ENCODE data around the gene PDCD11. TPM values are rescaled to one million over a fixed set of nuclear protein-coding genes. Genes with fewer than 3 reads are reported as not detected.

Gene PDCD11
- total RNA-seq, 2 donors from 2014 or later = 62.3 to 65.8 TPM

DNA sequence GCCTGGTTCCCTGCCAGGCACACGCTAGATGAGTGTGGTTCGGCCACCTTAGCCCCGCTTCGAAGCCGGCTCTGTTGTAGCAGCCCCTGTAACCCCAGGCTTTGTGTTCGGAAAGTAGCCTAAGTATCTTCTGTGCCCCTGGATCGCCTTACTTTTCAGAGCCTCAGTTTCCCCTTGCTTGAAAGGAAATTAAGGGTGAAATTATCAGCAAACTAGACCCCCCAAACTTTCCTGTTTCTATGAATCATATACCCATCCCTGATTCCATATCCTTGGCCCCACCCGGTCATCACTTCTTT, 312 bp downstream of the PDCD11 start:
- H3K9me3 Mint-ChIP-seq = no peaks in the 10 kb centered on the region
- 0 to 3% methylated on average over 7 to 8 of the region's 8 CpGs for WGBS, 2 experiments (ENCODE audit: insufficient coverage in 1 of 2, insufficient read length in 1 of 2)
- no peak overlapping the region for H3K27ac ChIP-seq (ENCODE audit: low read depth, low read length)
- H3K4me3 ChIP-seq (ENCODE audit: low read length) = peak overlapping the region; percentile 92
- peak overlapping the region; percentile 97 for H3K27ac Mint-ChIP-seq
- H3K9me3 ChIP-seq (ENCODE audit: control insufficient read depth, low read length) = no peaks in the 10 kb centered on the region
- peaks cover 3% of the 10 kb centered on the region for H3K4me1 ChIP-seq (ENCODE audit: control insufficient read depth, insufficient read depth, low read length)
- peak overlapping the region; percentile 99 for H3K4me3 Mint-ChIP-seq
- DNase-seq = no peak
- peaks cover 57% of the 10 kb centered on the region for H3K36me3 ChIP-seq (ENCODE audit: control insufficient read depth, insufficient read depth, low read length)
- peak overlapping the region; percentile 91 for H3K9ac ChIP-seq (ENCODE audit: extremely low read depth, low read length, poor library complexity, severe bottlenecking)
- peaks cover 19% of the 10 kb centered on the region for H3K4me1 Mint-ChIP-seq
- no peaks in the 10 kb centered on the region for H3K27me3 Mint-ChIP-seq (ENCODE audit: insufficient read depth)
- H3K36me3 Mint-ChIP-seq (ENCODE audit: low read depth) = peaks cover 51% of the 10 kb centered on the region
- TF ChIP-seq, protein P1, sequence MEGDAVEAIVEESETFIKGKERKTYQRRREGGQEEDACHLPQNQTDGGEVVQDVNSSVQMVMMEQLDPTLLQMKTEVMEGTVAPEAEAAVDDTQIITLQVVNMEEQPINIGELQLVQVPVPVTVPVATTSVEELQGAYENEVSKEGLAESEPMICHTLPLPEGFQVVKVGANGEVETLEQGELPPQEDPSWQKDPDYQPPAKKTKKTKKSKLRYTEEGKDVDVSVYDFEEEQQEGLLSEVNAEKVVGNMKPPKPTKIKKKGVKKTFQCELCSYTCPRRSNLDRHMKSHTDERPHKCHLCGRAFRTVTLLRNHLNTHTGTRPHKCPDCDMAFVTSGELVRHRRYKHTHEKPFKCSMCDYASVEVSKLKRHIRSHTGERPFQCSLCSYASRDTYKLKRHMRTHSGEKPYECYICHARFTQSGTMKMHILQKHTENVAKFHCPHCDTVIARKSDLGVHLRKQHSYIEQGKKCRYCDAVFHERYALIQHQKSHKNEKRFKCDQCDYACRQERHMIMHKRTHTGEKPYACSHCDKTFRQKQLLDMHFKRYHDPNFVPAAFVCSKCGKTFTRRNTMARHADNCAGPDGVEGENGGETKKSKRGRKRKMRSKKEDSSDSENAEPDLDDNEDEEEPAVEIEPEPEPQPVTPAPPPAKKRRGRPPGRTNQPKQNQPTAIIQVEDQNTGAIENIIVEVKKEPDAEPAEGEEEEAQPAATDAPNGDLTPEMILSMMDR (conservative IDR thresholded peaks at IDR 0.05) = no peak
- no peaks in the 10 kb centered on the region for H3K27me3 ChIP-seq (ENCODE audit: control insufficient read depth, insufficient read depth, low read length, poor library complexity, severe bottlenecking)

DNA sequence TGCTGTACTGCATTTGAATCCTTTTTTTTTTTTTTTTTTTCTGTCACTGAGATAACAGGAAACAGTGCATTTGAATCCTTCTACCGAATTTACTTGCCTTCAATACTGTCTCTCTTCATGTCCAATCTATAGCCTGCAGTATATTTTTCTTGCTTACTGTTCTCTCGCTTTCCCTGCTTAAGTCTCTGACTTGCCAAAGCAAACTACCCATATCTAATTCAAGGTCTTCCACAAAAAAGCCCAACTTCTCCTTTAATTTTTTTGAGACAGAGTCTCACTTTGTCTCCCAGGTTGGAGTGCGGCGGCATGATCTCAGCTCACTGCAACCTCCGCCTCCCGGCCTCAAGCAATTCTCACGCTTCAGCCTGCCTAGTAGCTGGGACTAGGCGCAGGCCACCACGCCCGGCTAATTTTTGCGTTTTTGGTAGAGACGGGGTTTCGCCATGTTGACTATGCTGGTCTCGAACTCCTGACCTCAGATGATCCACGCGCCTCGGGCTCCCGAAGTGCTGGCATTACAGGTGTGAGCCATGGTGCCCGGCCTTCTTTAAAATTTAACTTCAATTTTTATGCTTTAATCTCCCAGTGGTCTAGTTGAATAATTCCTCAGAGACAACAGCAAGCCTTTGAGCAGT, 882 bp downstream of the PDCD11 start:
- Histone ChIP-seq H3K27me3 (ENCODE audit: control insufficient read depth, insufficient read depth, low read length, poor library complexity, severe bottlenecking) (no peaks in the 10 kb centered on the region), H3K9me3 (ENCODE audit: control insufficient read depth, low read length) (no peaks in the 10 kb centered on the region), H3K9ac (ENCODE audit: extremely low read depth, low read length, poor library complexity, severe bottlenecking) (peak overlapping the region; percentile 91), H3K4me1 (ENCODE audit: control insufficient read depth, insufficient read depth, low read length) (peaks cover 3% of the 10 kb centered on the region), H3K4me3 (ENCODE audit: low read length) (peak overlapping the region; percentile 92), H3K36me3 (ENCODE audit: control insufficient read depth, insufficient read depth, low read length) (peaks cover 56% of the 10 kb centered on the region), H3K27ac (ENCODE audit: low read depth, low read length) (no peak overlapping the region)
- DNase-seq = no peak
- Mint-ChIP-seq H3K36me3 (ENCODE audit: low read depth) (peaks cover 52% of the 10 kb centered on the region), H3K9me3 (no peaks in the 10 kb centered on the region), H3K27me3 (ENCODE audit: insufficient read depth) (no peaks in the 10 kb centered on the region), H3K27ac (peak overlapping the region; percentile 97), H3K4me1 (peaks cover 19% of the 10 kb centered on the region), H3K4me3 (peak overlapping the region; percentile 99)
- WGBS, 2 experiments (ENCODE audit: insufficient coverage in 1 of 2, insufficient read length in 1 of 2) = 74 to 76% methylated on average over 19 of the region's 19 CpGs
- TF ChIP-seq, protein P1 (conservative IDR thresholded peaks at IDR 0.05) = no peak

DNA sequence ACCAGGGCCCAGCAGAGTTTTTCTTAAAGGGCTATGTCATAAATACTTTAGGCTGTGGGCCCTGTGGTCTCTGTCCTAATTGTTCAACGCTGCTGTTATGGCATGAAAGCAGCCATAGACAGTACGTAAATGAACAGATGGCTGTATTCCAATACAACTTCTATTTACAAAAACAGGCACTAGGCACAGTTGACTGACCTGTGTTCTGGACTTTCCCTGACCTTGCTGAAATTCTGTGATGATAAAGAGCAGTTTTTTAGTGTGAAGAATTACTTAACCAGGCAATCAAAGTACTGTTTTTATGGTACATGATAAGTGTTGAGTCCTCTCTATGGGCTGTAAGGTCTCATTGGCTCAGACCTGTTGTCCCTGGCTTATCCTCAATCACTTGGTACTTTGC, 17.1 kb downstream of the PDCD11 start:
- Mint-ChIP-seq H3K27me3 (ENCODE audit: insufficient read depth) (no peaks in the 10 kb centered on the region), H3K9me3 (no peaks in the 10 kb centered on the region), H3K4me3 (no peak overlapping the region)

More for the DNA sequence above, 17.1 kb downstream of the PDCD11 start:
- H3K36me3 ChIP-seq (ENCODE audit: control insufficient read depth, insufficient read depth, low read length) = peaks cover 87% of the 10 kb centered on the region
- TF ChIP-seq, protein P1 (conservative IDR thresholded peaks at IDR 0.05) = no peak
- Mint-ChIP-seq H3K4me1 (no peaks in the 10 kb centered on the region), H3K27ac (no peak overlapping the region), H3K36me3 (ENCODE audit: low read depth) (peaks cover 78% of the 10 kb centered on the region)
- no peak overlapping the region for H3K27ac ChIP-seq (ENCODE audit: low read depth, low read length)
- no peaks in the 10 kb centered on the region for H3K27me3 ChIP-seq (ENCODE audit: control insufficient read depth, insufficient read depth, low read length, poor library complexity, severe bottlenecking)
- H3K4me3 ChIP-seq (ENCODE audit: low read length) = no peak overlapping the region
- WGBS, 2 experiments (ENCODE audit: insufficient coverage in 1 of 2, insufficient read length in 1 of 2) = 94 to 100% methylated on average over 2 of the region's 2 CpGs
- no peaks in the 10 kb centered on the region for H3K4me1 ChIP-seq (ENCODE audit: control insufficient read depth, insufficient read depth, low read length)
- DNase-seq = no peak
- H3K9me3 ChIP-seq (ENCODE audit: control insufficient read depth, low read length) = no peaks in the 10 kb centered on the region
- no peak overlapping the region for H3K9ac ChIP-seq (ENCODE audit: extremely low read depth, low read length, poor library complexity, severe bottlenecking)

All from endodermal cell (in vitro differentiated cells).